WERI-Rb-1 (cell line): Measurements from ENCODE around the gene HOXA13.

Experiments used
- DNase-seq: peaks from one replicate; pipeline ENCODE4 v3.0.0-alpha.2; 2020
- H3K27ac ChIP-seq: fragments of 250-450 bp; sonication (Bioruptor Pico); 2 replicates; pipeline ENCODE4 v1.5.1; 2020; ENCODE audit warnings: mild to moderate bottlenecking, moderate library complexity
- H3K27me3 ChIP-seq: fragments of 250-450 bp; sonication (Bioruptor Pico); 2 replicates; pipeline ENCODE4 v1.5.1; 2021; ENCODE audit warnings: mild to moderate bottlenecking, low read depth, moderate library complexity; ENCODE audit not compliant: insufficient read depth, severe bottlenecking
- H3K36me3 ChIP-seq: fragments of 250-450 bp; sonication (Bioruptor Pico); 2 replicates; pipeline ENCODE4 v1.5.1; 2020; ENCODE audit warnings: mild to moderate bottlenecking, moderate library complexity
- H3K4me3 ChIP-seq: 2 replicates; pipeline ENCODE4 v1.5.1; 2011; ENCODE audit warnings: low read depth, mild to moderate bottlenecking, control low read depth, low read length
- H3K9me3 ChIP-seq: fragments of 250-450 bp; sonication (Bioruptor Pico); 2 replicates; pipeline ENCODE4 v1.5.1; 2021; ENCODE audit warnings: mild to moderate bottlenecking, moderate library complexity; ENCODE audit not compliant: severe bottlenecking
- CTCF ChIP-seq: IDR thresholded peaks from 2 replicates; pipeline ENCODE4 v1.5.1; 2011; ENCODE audit warnings: low read depth, mild to moderate bottlenecking, control low read depth, inconsistent platforms, low read length

Gene HOXA13

GRCh38 chr7:27180431-27181420 is 19.2 kb downstream of the HOXA13 start:
- no peak overlapping the region for H3K27ac ChIP-seq
- no peaks in the 10 kb centered on the region for H3K9me3 ChIP-seq
- no peak overlapping the region for H3K4me3 ChIP-seq
- no peaks in the 10 kb centered on the region for H3K36me3 ChIP-seq
- peaks cover 70% of the 10 kb centered on the region for H3K27me3 ChIP-seq
- TF ChIP-seq CTCF, result no peak
- DNase-seq, result peak; percentile 2

GRCh38 chr7:27179503-27180430 is 20.1 kb downstream of the HOXA13 start:
- H3K36me3 ChIP-seq, result no peaks in the 10 kb centered on the region
- peak; percentile 73 for TF ChIP-seq CTCF
- H3K9me3 ChIP-seq, result peaks cover 3% of the 10 kb centered on the region
- DNase-seq, result peak; percentile 62
- no peak overlapping the region for H3K27ac ChIP-seq
- H3K4me3 ChIP-seq, result no peak overlapping the region
- H3K27me3 ChIP-seq, result peaks cover 70% of the 10 kb centered on the region

- DNase-seq, result peak; percentile 1
- H3K4me3 ChIP-seq, result no peak overlapping the region
- no peaks in the 10 kb centered on the region for H3K36me3 ChIP-seq
- H3K27me3 ChIP-seq, result peaks cover 70% of the 10 kb centered on the region
- no peak for TF ChIP-seq CTCF
- H3K9me3 ChIP-seq, result peaks cover 8% of the 10 kb centered on the region
- no peak overlapping the region for H3K27ac ChIP-seq
These were observed 20.9 kb downstream of the HOXA13 start for GRCh38 chr7:27179030-27179429.

GRCh38 chr7:27178366-27178765 is 21.5 kb downstream of the HOXA13 start:
- Histone ChIP-seq H3K36me3 (no peaks in the 10 kb centered on the region), H3K4me3 (no peak overlapping the region), H3K9me3 (peaks cover 8% of the 10 kb centered on the region), H3K27ac (no peak overlapping the region), H3K27me3 (peaks cover 70% of the 10 kb centered on the region)
- TF ChIP-seq CTCF, result no peak
- peak; percentile 2 for DNase-seq

- Histone ChIP-seq H3K36me3 (no peaks in the 10 kb centered on the region), H3K27me3 (peaks cover 70% of the 10 kb centered on the region), H3K27ac (no peak overlapping the region), H3K9me3 (peaks cover 8% of the 10 kb centered on the region), H3K4me3 (no peak overlapping the region)
- DNase-seq, result peak; percentile 10
- TF ChIP-seq CTCF, result no peak
These were observed 22.0 kb downstream of the HOXA13 start for GRCh38 chr7:27177795-27178320.
